SU-DHL-6 (cell line): Measurements from ENCODE around the gene GNRHR.

Experiments
- CTCF ChIP-seq: fragments of 200-600 bp; sonication (generic); IDR thresholded peaks from one replicate; pipeline ENCODE4 v1.5.1; 2017; ENCODE audit warnings: antibody characterized with exemption, mild to moderate bottlenecking, low read length, moderate library complexity; ENCODE audit not compliant: insufficient read depth, poor library complexity, severe bottlenecking
- EZH2phosphoT487 ChIP-seq: fragments of 200-600 bp; sonication (generic), shearing (Covaris generic); conservative IDR thresholded peaks from 2 replicates; pipeline ENCODE4 v1.6.1; 2018; ENCODE audit warnings: mild to moderate bottlenecking, antibody characterized with exemption, low read length, moderate library complexity, mixed read lengths

GRCh38 chr4:67735325-67735724 is 18.9 kb downstream of the GNRHR start:
- no peak for TF ChIP-seq CTCF
- TF ChIP-seq EZH2phosphoT487 = no peak
